CD8-positive, alpha-beta memory T cell (primary cell): ENCODE measurements around the gene CACNA1D. TPM values are rescaled to one million over a fixed set of nuclear protein-coding genes. Genes with fewer than 3 reads are reported as not detected.

Experiments used
- CTCF ChIA-PET: fragments of 350-600 bp; sonication (Branson Sonifier 250); formaldehyde crosslinking; loops from one replicate; lab custom pipeline; 2021; ENCODE audit warnings: antibody characterized with exemption; lab: Charles Lee
- POLR2A ChIA-PET: fragments of 350-600 bp; sonication (Branson Sonifier 250); formaldehyde crosslinking; loops from one replicate; lab custom pipeline; 2021; ENCODE audit warnings: antibody characterized with exemption; lab: Charles Lee
- DNase-seq, 5 donors: peaks; one replicate each; pipeline versions ENCODE4 v3.0.0 to v3.0.0-alpha.2; 2020 to 2022; ENCODE audit warnings: mixed read lengths in 1 of 5
- H3K27ac ChIP-seq: one replicate; pipeline ENCODE4 v1.7.0; 2013; ENCODE audit warnings: low read depth, mild to moderate bottlenecking, low read length, moderate library complexity
- H3K27me3 ChIP-seq: 2 replicates; pipeline ENCODE4 v1.7.0; 2013; ENCODE audit warnings: low read length, mild to moderate bottlenecking; ENCODE audit not compliant: insufficient read depth, poor library complexity, severe bottlenecking
- H3K36me3 ChIP-seq: 2 replicates; pipeline ENCODE4 v1.7.0; 2013; ENCODE audit warnings: mild to moderate bottlenecking, low read length, moderate library complexity; ENCODE audit not compliant: insufficient read depth
- H3K4me1 ChIP-seq: 2 replicates; pipeline ENCODE4 v1.7.0; 2013; ENCODE audit warnings: mild to moderate bottlenecking, low read length, moderate library complexity; ENCODE audit not compliant: insufficient read depth
- H3K4me3 ChIP-seq: 2 replicates; pipeline ENCODE4 v1.7.0; 2013; ENCODE audit warnings: mild to moderate bottlenecking, low read length
- H3K9me3 ChIP-seq: 2 replicates; pipeline ENCODE4 v1.7.0; 2013; ENCODE audit warnings: mild to moderate bottlenecking, low read length
- H3K27ac Mint-ChIP-seq, 8 donors: one replicate each; pipeline ENCODE4 v1.8.0; 2020 to 2021; ENCODE audit warnings: mixed read lengths in 8 of 8, mild to moderate bottlenecking in 6 of 8, inconsistent platforms in 3 of 8, moderate library complexity in 3 of 8
- H3K27me3 Mint-ChIP-seq, 2 donors: one replicate each; pipeline ENCODE4 v1.8.0; 2020 to 2021; ENCODE audit warnings: mixed read lengths in 2 of 2, mild to moderate bottlenecking in 1 of 2, moderate library complexity in 1 of 2
- H3K36me3 Mint-ChIP-seq, 3 donors: one replicate each; pipeline ENCODE4 v1.8.0; 2020 to 2021; ENCODE audit warnings: mixed read lengths in 3 of 3, inconsistent platforms in 1 of 3, mild to moderate bottlenecking in 1 of 3
- H3K4me1 Mint-ChIP-seq, 3 donors: one replicate each; pipeline ENCODE4 v1.8.0; 2020 to 2021; ENCODE audit warnings: mixed read lengths in 3 of 3, inconsistent platforms in 1 of 3, mild to moderate bottlenecking in 1 of 3
- H3K4me3 Mint-ChIP-seq, 7 donors: one replicate each; pipeline ENCODE4 v1.8.0; 2020 to 2021; ENCODE audit warnings: mixed read lengths in 7 of 7, mild to moderate bottlenecking in 6 of 7, moderate library complexity in 4 of 7, inconsistent platforms in 2 of 7
- H3K9me3 Mint-ChIP-seq, 5 donors: one replicate each; pipeline ENCODE4 v1.8.0; 2020 to 2022; ENCODE audit warnings: mixed read lengths in 5 of 5, mild to moderate bottlenecking in 3 of 5, moderate library complexity in 2 of 5, inconsistent platforms in 1 of 5
- polyA plus RNA-seq: library from polyadenylated mRNA; unstranded; fragments of 300-500 nt; fragmentation: Illumina TruSeq; gene quantifications from one replicate; pipeline ENCODE4 v1.2.3, GENCODE V29; 2021
- total RNA-seq, 2 experiments: library from RNA; stranded (reverse); gene quantifications; one replicate each; pipeline ENCODE4 v1.2.3, GENCODE V29; 2021

The CACNA1D gene
- total and polyA plus RNA-seq, 3 experiments from 2014 or later, result 0.02 to 0.78 (median 0.26) TPM

DNA sequence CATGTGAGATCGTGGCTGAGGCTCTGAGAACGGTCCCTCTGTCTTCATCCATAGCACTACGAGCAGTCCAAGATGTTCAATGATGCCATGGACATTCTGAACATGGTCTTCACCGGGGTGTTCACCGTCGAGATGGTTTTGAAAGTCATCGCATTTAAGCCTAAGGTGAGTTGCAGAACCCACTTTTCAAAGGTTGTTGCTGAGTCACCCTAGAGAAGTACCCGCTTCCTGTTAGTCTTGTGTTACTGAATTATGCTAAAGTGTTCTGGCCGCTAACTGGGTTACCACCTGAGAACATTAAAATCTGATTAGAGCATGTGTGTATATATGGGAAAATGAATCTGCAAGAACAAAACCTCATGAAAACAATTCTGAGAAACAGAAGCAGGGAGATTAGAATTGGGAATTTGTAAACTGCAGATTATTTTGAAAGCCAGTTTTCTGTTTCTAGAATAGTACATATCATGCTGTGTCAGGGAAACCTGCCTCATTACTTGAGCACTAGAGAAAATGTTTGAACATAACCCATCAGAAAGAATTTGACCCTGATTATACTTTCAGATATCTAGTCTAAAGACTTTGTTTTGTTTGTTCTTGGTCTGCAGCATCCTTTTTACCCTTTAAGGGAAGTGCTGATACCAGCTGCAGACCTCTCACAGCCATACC, 259.2 kb downstream of the CACNA1D start:
- H3K27me3 Mint-ChIP-seq, result peaks cover 0 to 9% of the 10 kb centered on the region in 2 donors
- CTCF ChIA-PET, result no interaction called here
- peak overlapping the region in 6 of 7 donors; percentile 4 to 47 (median 28) for H3K4me3 Mint-ChIP-seq

DNA sequence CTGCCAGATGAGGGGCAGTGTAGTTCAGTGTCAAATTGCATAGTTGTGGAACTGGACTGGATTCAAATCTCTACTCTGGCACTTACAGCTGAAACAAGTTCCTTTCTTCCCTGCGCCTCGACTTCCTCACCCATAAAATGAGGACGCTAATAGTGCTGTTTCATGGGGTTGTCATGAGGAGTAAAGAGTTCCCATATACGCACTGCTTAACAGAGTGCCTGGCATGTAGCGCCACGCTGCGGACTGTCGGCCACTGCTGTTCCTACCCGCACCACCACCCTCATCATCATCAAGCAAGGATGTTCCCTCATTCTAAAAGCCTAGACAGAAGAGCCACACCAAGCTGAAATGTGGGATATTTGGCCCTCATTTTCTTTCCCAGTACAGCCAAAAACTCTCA, 259.9 kb downstream of the CACNA1D start:
- ChIA-PET CTCF (no interaction called here), POLR2A (no interaction called here)
- Mint-ChIP-seq H3K27me3 (peaks cover 0 to 6% of the 10 kb centered on the region in 2 donors), H3K4me3 (peak overlapping the region in 4 of 7 donors; percentile 6 to 30 (median 24)), H3K27ac (peak overlapping the region in 7 of 8 donors; percentile 11 to 83 (median 71)), H3K36me3 (no peaks in the 10 kb centered on the region), H3K4me1 (peaks cover 17 to 36% (median 19%) of the 10 kb centered on the region in 3 donors), H3K9me3 (no peaks in the 10 kb centered on the region)
- DNase-seq, result no peak
- Histone ChIP-seq H3K9me3 (no peaks in the 10 kb centered on the region), H3K4me3 (no peak overlapping the region), H3K27me3 (no peaks in the 10 kb centered on the region), H3K4me1 (peaks cover 5% of the 10 kb centered on the region), H3K36me3 (no peaks in the 10 kb centered on the region), H3K27ac (no peak overlapping the region)

More for the DNA sequence above, 259.2 kb downstream of the CACNA1D start:
- no peaks in the 10 kb centered on the region for H3K9me3 ChIP-seq
- no peaks in the 10 kb centered on the region for H3K27me3 ChIP-seq
- no peaks in the 10 kb centered on the region for H3K36me3 ChIP-seq
- Mint-ChIP-seq H3K36me3 (no peaks in the 10 kb centered on the region), H3K27ac (peak overlapping the region in 6 of 8 donors; percentile 4 to 84 (median 58)), H3K9me3 (no peaks in the 10 kb centered on the region), H3K4me1 (peaks cover 17 to 36% (median 19%) of the 10 kb centered on the region in 3 donors)
- POLR2A ChIA-PET, result no interaction called here
- no peak overlapping the region for H3K4me3 ChIP-seq
- peaks cover 5% of the 10 kb centered on the region for H3K4me1 ChIP-seq
- DNase-seq, result peak in 1 of 5 donors; percentile 15
- peak overlapping the region; percentile 0 for H3K27ac ChIP-seq

DNA sequence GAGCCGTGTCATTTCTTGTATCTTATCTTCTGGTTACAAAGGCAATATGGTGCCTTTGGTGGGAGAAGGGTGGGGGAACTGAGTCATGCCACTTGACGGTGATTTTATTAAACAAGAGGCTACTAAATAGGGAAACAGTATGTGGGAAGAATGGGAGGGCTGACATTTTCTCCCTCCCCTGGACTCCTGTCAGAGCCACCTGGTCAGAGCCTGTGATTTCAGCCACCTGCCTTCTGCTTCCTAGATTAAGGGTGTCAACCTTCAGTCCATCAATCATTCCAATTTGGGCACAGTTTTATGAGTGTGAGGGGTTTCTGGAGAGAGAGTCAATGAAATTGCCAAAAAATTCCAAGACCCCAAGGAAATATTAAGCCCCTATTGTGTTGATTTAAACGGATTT, 264.4 kb downstream of the CACNA1D start:
- ChIA-PET CTCF (no interaction called here), POLR2A (no interaction called here)
- no peaks in the 10 kb centered on the region for H3K36me3 Mint-ChIP-seq
- peaks cover 7 to 16% (median 8%) of the 10 kb centered on the region in 3 donors for H3K4me1 Mint-ChIP-seq
- Histone ChIP-seq H3K27ac (no peak overlapping the region), H3K4me1 (no peaks in the 10 kb centered on the region), H3K36me3 (no peaks in the 10 kb centered on the region), H3K9me3 (no peaks in the 10 kb centered on the region), H3K4me3 (no peak overlapping the region), H3K27me3 (no peaks in the 10 kb centered on the region)
- DNase-seq, result no peak
- H3K4me3 Mint-ChIP-seq, result no peak overlapping the region
- H3K27me3 Mint-ChIP-seq, result peaks cover 0 to 1% of the 10 kb centered on the region in 2 donors
- no peak overlapping the region for H3K27ac Mint-ChIP-seq
- H3K9me3 Mint-ChIP-seq, result no peaks in the 10 kb centered on the region

DNA sequence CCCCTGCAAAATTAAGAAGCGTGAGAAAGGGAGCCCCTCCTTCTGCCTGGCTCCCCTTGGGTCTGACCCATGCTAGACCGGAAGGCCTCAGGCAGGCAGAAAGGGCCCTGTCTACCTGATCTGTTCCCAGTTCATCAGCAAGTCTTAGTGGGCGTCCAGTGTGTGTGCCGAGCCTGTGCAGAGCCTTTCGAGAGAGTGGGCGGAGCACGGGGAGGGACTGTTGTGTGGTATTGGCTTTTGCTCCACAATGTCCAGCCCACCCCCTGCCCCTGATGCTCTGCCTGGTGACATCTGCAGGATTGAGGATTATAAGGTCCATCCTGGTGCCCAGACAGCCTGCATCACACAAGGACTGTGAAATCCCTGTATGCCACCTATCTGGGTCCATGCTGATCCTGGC, 268.9 kb downstream of the CACNA1D start:
- Mint-ChIP-seq H3K27ac (no peak overlapping the region), H3K9me3 (no peaks in the 10 kb centered on the region), H3K4me3 (no peak overlapping the region), H3K4me1 (no peaks in the 10 kb centered on the region), H3K36me3 (peaks cover 0 to 2% (median 0%) of the 10 kb centered on the region in 3 donors), H3K27me3 (no peaks in the 10 kb centered on the region)
- ChIA-PET POLR2A (no interaction called here), CTCF (no interaction called here)
- Histone ChIP-seq H3K27ac (no peak overlapping the region), H3K36me3 (no peaks in the 10 kb centered on the region), H3K4me1 (no peaks in the 10 kb centered on the region), H3K27me3 (no peaks in the 10 kb centered on the region), H3K4me3 (no peak overlapping the region), H3K9me3 (no peaks in the 10 kb centered on the region)
- DNase-seq, result no peak

DNA sequence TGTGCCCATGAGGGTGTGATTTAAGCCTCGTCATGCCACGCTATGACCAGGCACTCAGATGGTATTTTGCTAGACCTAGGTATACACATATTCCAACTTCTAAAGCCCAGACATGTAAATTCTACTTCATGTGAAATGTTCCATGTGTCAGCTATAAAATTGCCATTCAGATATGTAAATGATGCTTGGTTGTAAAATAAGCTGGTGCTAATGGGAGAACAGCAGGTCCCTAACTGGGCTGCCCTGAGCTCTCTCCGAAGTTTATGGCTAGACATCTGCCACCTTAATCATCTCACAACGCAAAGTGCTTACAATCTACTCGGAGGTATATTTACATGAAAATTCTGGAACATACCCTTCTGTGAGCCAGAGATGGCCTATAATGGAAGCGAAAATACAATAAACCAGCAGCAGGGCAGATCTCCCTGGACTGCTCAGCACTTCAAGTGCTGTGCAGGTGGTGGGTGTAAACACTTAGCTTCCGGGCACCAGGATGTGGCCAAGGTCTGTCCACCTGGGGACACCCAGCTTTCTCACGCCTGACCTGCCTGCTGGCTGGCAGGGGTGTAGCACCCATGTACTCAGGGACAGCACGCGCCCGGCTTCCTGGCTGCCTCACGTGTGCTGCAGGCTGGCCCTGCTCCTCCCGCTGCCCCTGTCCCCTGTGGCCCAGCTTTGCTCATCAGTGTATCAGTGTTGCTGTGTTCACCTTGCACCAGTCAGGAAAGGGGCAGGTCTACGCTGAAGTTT, 269.8 kb downstream of the CACNA1D start:
- Mint-ChIP-seq H3K4me1 (no peaks in the 10 kb centered on the region), H3K9me3 (no peaks in the 10 kb centered on the region), H3K27me3 (peaks cover 3 to 6% of the 10 kb centered on the region in 2 donors), H3K36me3 (peaks cover 0 to 2% (median 0%) of the 10 kb centered on the region in 3 donors), H3K4me3 (no peak overlapping the region), H3K27ac (no peak overlapping the region)
- ChIA-PET POLR2A (no interaction called here), CTCF (no interaction called here)
- Histone ChIP-seq H3K9me3 (no peaks in the 10 kb centered on the region), H3K27ac (no peak overlapping the region), H3K4me3 (no peak overlapping the region), H3K4me1 (no peaks in the 10 kb centered on the region), H3K27me3 (no peaks in the 10 kb centered on the region), H3K36me3 (no peaks in the 10 kb centered on the region)
- DNase-seq, result no peak

DNA sequence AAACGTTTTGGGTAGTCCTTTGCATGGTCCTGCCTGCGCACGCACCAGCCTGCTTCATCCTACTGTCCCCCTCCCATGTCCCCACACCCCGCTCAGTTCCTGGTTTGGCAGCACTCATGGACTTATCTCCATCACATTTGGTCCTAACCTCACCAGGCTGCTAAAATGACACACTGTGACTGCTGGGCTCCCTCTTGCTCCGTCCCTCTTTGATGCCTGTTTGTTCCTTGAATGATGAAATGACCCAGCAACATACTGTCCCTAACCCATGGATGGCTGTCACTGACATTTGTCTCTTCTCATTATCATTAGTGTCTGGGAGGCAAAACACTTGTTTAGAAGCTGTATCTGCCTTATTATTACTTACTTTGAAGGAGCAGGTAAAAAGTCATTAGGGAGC, 271.3 kb downstream of the CACNA1D start:
- no peaks in the 10 kb centered on the region for H3K36me3 ChIP-seq
- H3K27ac ChIP-seq, result no peak overlapping the region
- no peak overlapping the region for H3K4me3 ChIP-seq
- Mint-ChIP-seq H3K9me3 (no peaks in the 10 kb centered on the region), H3K4me1 (no peaks in the 10 kb centered on the region), H3K27me3 (peaks cover 3 to 10% of the 10 kb centered on the region in 2 donors), H3K27ac (no peak overlapping the region), H3K36me3 (peaks cover 0 to 2% (median 0%) of the 10 kb centered on the region in 3 donors), H3K4me3 (no peak overlapping the region)
- no peaks in the 10 kb centered on the region for H3K4me1 ChIP-seq
- POLR2A ChIA-PET, result no interaction called here
- H3K27me3 ChIP-seq, result no peaks in the 10 kb centered on the region
- no peaks in the 10 kb centered on the region for H3K9me3 ChIP-seq
- CTCF ChIA-PET, result no interaction called here
- no peak for DNase-seq

DNA sequence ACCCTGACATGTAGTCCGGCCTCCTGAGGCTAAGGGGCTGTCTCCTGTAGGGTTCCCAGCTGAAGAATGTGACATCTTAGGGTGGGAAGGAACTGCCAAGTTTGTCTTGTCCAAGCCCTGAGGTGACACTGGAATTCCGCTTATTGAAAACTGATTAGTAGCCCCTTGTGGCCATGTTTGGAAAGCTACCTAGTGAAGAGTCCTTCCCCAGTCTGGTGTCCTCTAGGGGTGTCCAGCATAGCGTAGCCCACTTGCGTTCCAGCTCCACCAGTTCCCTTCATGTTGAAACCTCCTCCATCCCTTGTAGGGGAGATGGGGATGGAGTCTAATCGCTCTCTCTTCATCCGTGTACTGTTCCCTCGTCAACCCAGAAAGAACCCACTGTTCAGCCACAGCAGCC, 272.3 kb downstream of the CACNA1D start:
- H3K27me3 ChIP-seq, result no peaks in the 10 kb centered on the region
- ChIA-PET CTCF (no interaction called here), POLR2A (no interaction called here)
- no peaks in the 10 kb centered on the region for H3K36me3 ChIP-seq
- peaks cover 0 to 2% (median 0%) of the 10 kb centered on the region in 3 donors for H3K36me3 Mint-ChIP-seq
- no peaks in the 10 kb centered on the region for H3K9me3 Mint-ChIP-seq
- peaks cover 6 to 15% of the 10 kb centered on the region in 2 donors for H3K27me3 Mint-ChIP-seq
- H3K27ac Mint-ChIP-seq, result no peak overlapping the region
- H3K27ac ChIP-seq, result no peak overlapping the region
- H3K4me1 ChIP-seq, result no peaks in the 10 kb centered on the region
- no peak for DNase-seq
- no peak overlapping the region for H3K4me3 ChIP-seq
- H3K4me3 Mint-ChIP-seq, result no peak overlapping the region
- no peaks in the 10 kb centered on the region for H3K4me1 Mint-ChIP-seq
- no peaks in the 10 kb centered on the region for H3K9me3 ChIP-seq
